Measurements from ENCODE around the gene PCDH15.

PCDH15 gene

GRCh38 chr10:54800741-54801421 is at the start of gene PCDH15:
TSS of gene PCDH15 (minus strand) at chr10:54801231. CDS start at chr10:54664262, 136,969 bp downstream.
- H3K9me3 ChIP-seq (ENCODE audit: control insufficient read depth in 1 of 2, low read length in 2 of 2): no peaks in the 10 kb centered on the region
- H3K4me3 ChIP-seq (ENCODE audit: low read depth in 1 of 2, low read length in 2 of 2): no peak within 1 kb of the TSS
- no peaks in the 10 kb centered on the region for H3K27me3 ChIP-seq (ENCODE audit: control insufficient read depth in 1 of 2, insufficient read depth in 2 of 2, low read length in 2 of 2)
- H3K4me1 ChIP-seq (ENCODE audit: control insufficient read depth in 1 of 2, insufficient read depth in 2 of 2, low read length in 2 of 2): no peaks in the 10 kb centered on the region
- H3K9ac ChIP-seq (ENCODE audit: low read depth in 1 of 2, low read length in 2 of 2): no peak within 1 kb of the TSS
- no peak within 1 kb of the TSS for H3K27ac ChIP-seq (ENCODE audit: low read depth, low read length)
- H3K36me3 ChIP-seq (ENCODE audit: control insufficient read depth in 1 of 2, insufficient read depth in 2 of 2, low read length in 2 of 2): no peaks in the 10 kb centered on the region

GRCh38 chr10:54843932-54844331 is 42.9 kb upstream of the PCDH15 start:
- no peaks in the 10 kb centered on the region for H3K4me1 ChIP-seq (ENCODE audit: control insufficient read depth in 1 of 2, insufficient read depth in 2 of 2, low read length in 2 of 2)
- no peaks in the 10 kb centered on the region for H3K36me3 ChIP-seq (ENCODE audit: control insufficient read depth in 1 of 2, insufficient read depth in 2 of 2, low read length in 2 of 2)
- no peaks in the 10 kb centered on the region for H3K9me3 ChIP-seq (ENCODE audit: control insufficient read depth in 1 of 2, low read length in 2 of 2)
- no peaks in the 10 kb centered on the region for H3K27me3 ChIP-seq (ENCODE audit: control insufficient read depth in 1 of 2, insufficient read depth in 2 of 2, low read length in 2 of 2)
- H3K4me3 ChIP-seq (ENCODE audit: low read depth in 1 of 2, low read length in 2 of 2): no peak overlapping the region
- no peak overlapping the region for H3K27ac ChIP-seq (ENCODE audit: low read depth, low read length)
- H3K9ac ChIP-seq (ENCODE audit: low read depth in 1 of 2, low read length in 2 of 2): no peak overlapping the region

DNA sequence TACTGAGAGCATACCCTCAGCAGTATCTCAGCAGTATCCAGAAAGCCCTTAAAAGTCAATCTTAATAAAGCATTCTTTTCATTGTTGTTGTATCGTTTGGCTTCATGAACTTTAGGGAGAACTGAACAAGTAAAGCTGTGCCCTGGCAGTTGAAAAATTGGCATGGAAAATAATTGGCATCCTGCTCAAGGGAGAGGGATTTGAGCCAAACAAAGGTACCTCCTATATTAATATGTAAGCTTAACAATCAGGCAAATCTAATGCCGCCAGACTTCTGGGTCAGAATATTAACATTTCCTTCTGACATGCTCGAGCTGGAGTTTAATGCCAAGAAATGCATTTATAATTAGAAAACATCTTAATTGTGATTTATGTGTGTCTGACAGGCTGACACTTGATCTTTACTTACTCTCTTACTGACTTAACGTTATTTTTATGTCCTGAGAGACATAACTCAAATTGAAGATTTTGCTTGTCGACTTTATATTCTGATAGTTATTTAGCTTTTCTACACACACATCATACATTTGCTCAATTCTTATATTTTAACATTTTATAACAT is 42.1 kb upstream of the PCDH15 start:
- Histone ChIP-seq H3K4me1 (ENCODE audit: control insufficient read depth in 1 of 2, insufficient read depth in 2 of 2, low read length in 2 of 2) (no peaks in the 10 kb centered on the region), H3K27ac (ENCODE audit: low read depth, low read length) (no peak overlapping the region), H3K36me3 (ENCODE audit: control insufficient read depth in 1 of 2, insufficient read depth in 2 of 2, low read length in 2 of 2) (no peaks in the 10 kb centered on the region), H3K4me3 (ENCODE audit: low read depth in 1 of 2, low read length in 2 of 2) (no peak overlapping the region), H3K27me3 (ENCODE audit: control insufficient read depth in 1 of 2, insufficient read depth in 2 of 2, low read length in 2 of 2) (no peaks in the 10 kb centered on the region), H3K9ac (ENCODE audit: low read depth in 1 of 2, low read length in 2 of 2) (no peak overlapping the region), H3K9me3 (ENCODE audit: control insufficient read depth in 1 of 2, low read length in 2 of 2) (no peaks in the 10 kb centered on the region)

DNA sequence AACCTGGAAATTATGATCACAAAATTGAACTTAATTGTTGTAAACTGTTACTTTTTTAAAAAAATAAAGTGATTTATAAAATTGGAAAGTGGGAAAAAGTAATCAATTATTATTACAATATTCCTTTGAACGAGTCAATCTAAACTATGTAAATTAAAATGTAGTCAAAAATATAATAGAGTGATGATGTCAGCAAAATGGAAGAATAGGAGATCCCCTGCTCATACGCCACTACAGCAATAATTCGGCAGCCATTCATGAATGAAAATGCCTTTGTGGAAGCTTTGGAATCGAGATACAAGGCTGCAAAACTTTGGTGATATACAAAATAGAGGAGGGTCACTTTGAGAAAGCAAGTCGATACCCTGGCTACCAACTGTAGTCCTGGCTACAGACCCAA is 36.4 kb upstream of the PCDH15 start:
- H3K36me3 ChIP-seq (ENCODE audit: control insufficient read depth in 1 of 2, insufficient read depth in 2 of 2, low read length in 2 of 2): no peaks in the 10 kb centered on the region
- H3K4me1 ChIP-seq (ENCODE audit: control insufficient read depth in 1 of 2, insufficient read depth in 2 of 2, low read length in 2 of 2): no peaks in the 10 kb centered on the region
- H3K27me3 ChIP-seq (ENCODE audit: control insufficient read depth in 1 of 2, insufficient read depth in 2 of 2, low read length in 2 of 2): no peaks in the 10 kb centered on the region
- no peak overlapping the region for H3K9ac ChIP-seq (ENCODE audit: low read depth in 1 of 2, low read length in 2 of 2)
- no peaks in the 10 kb centered on the region for H3K9me3 ChIP-seq (ENCODE audit: control insufficient read depth in 1 of 2, low read length in 2 of 2)
- no peak overlapping the region for H3K27ac ChIP-seq (ENCODE audit: low read depth, low read length)
- no peak overlapping the region for H3K4me3 ChIP-seq (ENCODE audit: low read depth in 1 of 2, low read length in 2 of 2)

DNA sequence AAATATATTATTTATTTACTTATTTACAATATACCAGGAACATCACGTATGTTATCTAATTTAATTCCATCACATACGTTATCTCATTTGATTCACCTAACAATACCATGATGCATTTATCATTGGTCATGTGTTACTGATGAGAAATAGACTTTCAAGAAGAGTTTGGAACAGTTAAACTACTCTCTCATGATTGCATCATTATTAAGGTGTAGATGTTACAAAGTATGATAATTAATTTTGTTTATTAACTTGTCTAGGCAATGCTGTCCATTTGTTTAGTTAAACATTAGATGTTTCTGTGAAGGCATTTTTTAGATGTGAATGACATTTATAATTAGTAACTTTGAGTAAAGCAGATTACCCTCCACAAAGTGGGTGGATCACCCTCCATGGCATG is 32.0 kb upstream of the PCDH15 start:
- H3K4me3 ChIP-seq (ENCODE audit: low read depth in 1 of 2, low read length in 2 of 2): no peak overlapping the region
- H3K9ac ChIP-seq (ENCODE audit: low read depth in 1 of 2, low read length in 2 of 2): no peak overlapping the region
- H3K27me3 ChIP-seq (ENCODE audit: control insufficient read depth in 1 of 2, insufficient read depth in 2 of 2, low read length in 2 of 2): no peaks in the 10 kb centered on the region
- no peaks in the 10 kb centered on the region for H3K9me3 ChIP-seq (ENCODE audit: control insufficient read depth in 1 of 2, low read length in 2 of 2)
- H3K36me3 ChIP-seq (ENCODE audit: control insufficient read depth in 1 of 2, insufficient read depth in 2 of 2, low read length in 2 of 2): no peaks in the 10 kb centered on the region
- no peak overlapping the region for H3K27ac ChIP-seq (ENCODE audit: low read depth, low read length)
- H3K4me1 ChIP-seq (ENCODE audit: control insufficient read depth in 1 of 2, insufficient read depth in 2 of 2, low read length in 2 of 2): no peaks in the 10 kb centered on the region

DNA sequence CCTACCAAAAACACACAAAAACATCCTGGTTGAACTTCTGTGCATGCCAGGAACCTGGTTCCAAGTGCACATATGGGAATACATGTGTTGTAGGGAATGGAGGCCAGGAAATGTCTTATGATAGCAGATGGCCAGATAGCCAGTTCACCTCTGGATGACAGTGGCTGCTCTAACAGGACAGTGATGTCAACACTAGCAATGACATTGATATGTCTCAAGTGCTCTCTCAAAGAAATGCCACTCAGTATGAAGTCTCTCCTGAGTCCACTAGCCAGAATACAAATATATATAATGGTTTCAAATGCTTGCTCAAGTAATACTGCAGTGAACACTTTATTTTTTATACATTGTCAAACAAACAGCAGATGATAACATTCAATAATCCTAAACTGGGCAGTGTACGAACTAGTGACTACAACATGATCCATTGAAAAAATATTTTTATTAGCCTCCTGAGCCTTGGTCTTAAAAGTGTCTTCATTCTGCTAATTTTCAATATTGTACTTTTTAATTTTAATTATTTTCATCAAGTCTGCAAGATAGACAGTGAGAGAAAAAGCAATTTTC is 26.0 kb upstream of the PCDH15 start:
- H3K27me3 ChIP-seq (ENCODE audit: control insufficient read depth in 1 of 2, insufficient read depth in 2 of 2, low read length in 2 of 2): no peaks in the 10 kb centered on the region
- H3K9me3 ChIP-seq (ENCODE audit: control insufficient read depth in 1 of 2, low read length in 2 of 2): peaks cover 0 to 9% of the 10 kb centered on the region in 2 donors
- H3K9ac ChIP-seq (ENCODE audit: low read depth in 1 of 2, low read length in 2 of 2): no peak overlapping the region
- H3K4me3 ChIP-seq (ENCODE audit: low read depth in 1 of 2, low read length in 2 of 2): no peak overlapping the region
- no peaks in the 10 kb centered on the region for H3K36me3 ChIP-seq (ENCODE audit: control insufficient read depth in 1 of 2, insufficient read depth in 2 of 2, low read length in 2 of 2)
- no peaks in the 10 kb centered on the region for H3K4me1 ChIP-seq (ENCODE audit: control insufficient read depth in 1 of 2, insufficient read depth in 2 of 2, low read length in 2 of 2)
- no peak overlapping the region for H3K27ac ChIP-seq (ENCODE audit: low read depth, low read length)

DNA sequence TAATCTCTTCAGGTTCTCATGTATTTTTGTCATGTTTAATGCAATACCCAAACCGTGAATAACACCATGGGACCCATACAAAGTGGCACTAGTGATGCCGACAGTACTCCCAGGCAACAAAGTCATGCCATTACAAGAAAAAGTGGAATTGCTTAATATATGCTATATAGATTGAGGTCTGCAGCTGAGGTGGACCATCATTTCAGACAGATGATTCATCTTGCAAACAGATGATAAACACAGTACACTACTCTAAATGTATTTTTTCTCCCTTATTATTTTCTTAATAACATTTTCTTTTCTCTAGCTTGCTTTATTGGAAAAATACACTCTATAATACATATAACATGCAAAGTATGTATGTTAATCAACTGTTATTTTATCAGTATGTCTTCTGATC is 14.6 kb upstream of the PCDH15 start:
- Histone ChIP-seq H3K4me1 (ENCODE audit: control insufficient read depth in 1 of 2, insufficient read depth in 2 of 2, low read length in 2 of 2) (no peaks in the 10 kb centered on the region), H3K9me3 (ENCODE audit: control insufficient read depth in 1 of 2, low read length in 2 of 2) (no peaks in the 10 kb centered on the region), H3K27ac (ENCODE audit: low read depth, low read length) (no peak overlapping the region), H3K4me3 (ENCODE audit: low read depth in 1 of 2, low read length in 2 of 2) (no peak overlapping the region), H3K36me3 (ENCODE audit: control insufficient read depth in 1 of 2, insufficient read depth in 2 of 2, low read length in 2 of 2) (no peaks in the 10 kb centered on the region), H3K27me3 (ENCODE audit: control insufficient read depth in 1 of 2, insufficient read depth in 2 of 2, low read length in 2 of 2) (no peaks in the 10 kb centered on the region), H3K9ac (ENCODE audit: low read depth in 1 of 2, low read length in 2 of 2) (no peak overlapping the region)

GRCh38 chr10:54808186-54808935 is 7.3 kb upstream of the PCDH15 start:
- Histone ChIP-seq H3K4me1 (ENCODE audit: control insufficient read depth in 1 of 2, insufficient read depth in 2 of 2, low read length in 2 of 2) (no peaks in the 10 kb centered on the region), H3K4me3 (ENCODE audit: low read depth in 1 of 2, low read length in 2 of 2) (no peak overlapping the region), H3K27me3 (ENCODE audit: control insufficient read depth in 1 of 2, insufficient read depth in 2 of 2, low read length in 2 of 2) (no peaks in the 10 kb centered on the region), H3K27ac (ENCODE audit: low read depth, low read length) (no peak overlapping the region), H3K9ac (ENCODE audit: low read depth in 1 of 2, low read length in 2 of 2) (no peak overlapping the region), H3K9me3 (ENCODE audit: control insufficient read depth in 1 of 2, low read length in 2 of 2) (no peaks in the 10 kb centered on the region), H3K36me3 (ENCODE audit: control insufficient read depth in 1 of 2, insufficient read depth in 2 of 2, low read length in 2 of 2) (no peaks in the 10 kb centered on the region)

GRCh38 chr10:54799506-54799905 is 1.5 kb downstream of the PCDH15 start:
- Histone ChIP-seq H3K4me1 (ENCODE audit: control insufficient read depth in 1 of 2, insufficient read depth in 2 of 2, low read length in 2 of 2) (no peaks in the 10 kb centered on the region), H3K9ac (ENCODE audit: low read depth in 1 of 2, low read length in 2 of 2) (no peak overlapping the region), H3K27me3 (ENCODE audit: control insufficient read depth in 1 of 2, insufficient read depth in 2 of 2, low read length in 2 of 2) (no peaks in the 10 kb centered on the region), H3K4me3 (ENCODE audit: low read depth in 1 of 2, low read length in 2 of 2) (no peak overlapping the region), H3K9me3 (ENCODE audit: control insufficient read depth in 1 of 2, low read length in 2 of 2) (no peaks in the 10 kb centered on the region), H3K36me3 (ENCODE audit: control insufficient read depth in 1 of 2, insufficient read depth in 2 of 2, low read length in 2 of 2) (no peaks in the 10 kb centered on the region), H3K27ac (ENCODE audit: low read depth, low read length) (no peak overlapping the region)

GRCh38 chr10:54797636-54798321 is 3.3 kb downstream of the PCDH15 start:
- H3K9ac ChIP-seq (ENCODE audit: low read depth in 1 of 2, low read length in 2 of 2): no peak overlapping the region
- no peaks in the 10 kb centered on the region for H3K36me3 ChIP-seq (ENCODE audit: control insufficient read depth in 1 of 2, insufficient read depth in 2 of 2, low read length in 2 of 2)
- H3K27ac ChIP-seq (ENCODE audit: low read depth, low read length): no peak overlapping the region
- no peaks in the 10 kb centered on the region for H3K4me1 ChIP-seq (ENCODE audit: control insufficient read depth in 1 of 2, insufficient read depth in 2 of 2, low read length in 2 of 2)
- H3K27me3 ChIP-seq (ENCODE audit: control insufficient read depth in 1 of 2, insufficient read depth in 2 of 2, low read length in 2 of 2): no peaks in the 10 kb centered on the region
- no peak overlapping the region for H3K4me3 ChIP-seq (ENCODE audit: low read depth in 1 of 2, low read length in 2 of 2)
- H3K9me3 ChIP-seq (ENCODE audit: control insufficient read depth in 1 of 2, low read length in 2 of 2): no peaks in the 10 kb centered on the region

Measured in duodenal mucosa (tissue), 2 donors.